Superior temporal gyrus (tissue), 1 donor: ENCODE data around the gene ERMAP.
"Not testable (repeated sequence)": the region's sequence is repeated elsewhere in the genome, so short reads cannot be mapped to it uniquely, and the experiment has no call there.

Source experiments
- DNase-seq: peaks from one replicate; pipeline ENCODE4 v3.0.0-alpha.2; 2016; ENCODE audit errors: extremely low spot score

Gene ERMAP

GRCh38 chr1:42807056-42807668 is 9.8 kb upstream of the ERMAP start:
- DNase-seq, result no peak

GRCh38 chr1:42814815-42815214 is 2.1 kb upstream of the ERMAP start:
- not testable (repeated sequence) for DNase-seq

GRCh38 chr1:42815941-42816584 is 859 bp upstream of the ERMAP start:
- DNase-seq, result peak; percentile 32

GRCh38 chr1:42817440-42817767 is 482 bp downstream of the ERMAP start:
- DNase-seq, result no peak

GRCh38 chr1:42817976-42818375 is 1.1 kb downstream of the ERMAP start:
- DNase-seq, result no peak

- no peak for DNase-seq
Observed at GRCh38 chr1:42820813-42821212, 3.9 kb downstream of the ERMAP start.

GRCh38 chr1:42821690-42822089 is 4.8 kb downstream of the ERMAP start:
- DNase-seq, result no peak

- no peak for DNase-seq
Observed at GRCh38 chr1:42822800-42823392, 6.0 kb downstream of the ERMAP start.

- no peak for DNase-seq
Observed at GRCh38 chr1:42824481-42825035, 7.6 kb downstream of the ERMAP start.

- DNase-seq, result no peak
Observed at GRCh38 chr1:42825036-42825851, 8.3 kb downstream of the ERMAP start.

GRCh38 chr1:42830631-42831030 is 13.7 kb downstream of the ERMAP start:
- DNase-seq, result no peak

- no peak for DNase-seq
Observed at GRCh38 chr1:42831273-42831672, 14.4 kb downstream of the ERMAP start.

GRCh38 chr1:42832641-42833240 is 15.8 kb downstream of the ERMAP start:
- DNase-seq, result no peak

- no peak for DNase-seq
Observed at GRCh38 chr1:42833981-42834380, 17.1 kb downstream of the ERMAP start.

GRCh38 chr1:42834803-42835202 is 17.9 kb downstream of the ERMAP start:
- no peak for DNase-seq

GRCh38 chr1:42835422-42835821 is 18.5 kb downstream of the ERMAP start:
- no peak for DNase-seq

- DNase-seq, result no peak
Observed at GRCh38 chr1:42837709-42838108, 20.8 kb downstream of the ERMAP start.

- no peak for DNase-seq
Observed at GRCh38 chr1:42838482-42839190, 21.7 kb downstream of the ERMAP start.

- no peak for DNase-seq
Observed at GRCh38 chr1:42841010-42841409, 24.1 kb downstream of the ERMAP start.

GRCh38 chr1:42841440-42842147 is 24.7 kb downstream of the ERMAP start:
- no peak for DNase-seq
